Ascending aorta (tissue), 2 donors: ENCODE data around the gene NTM. TPM values are rescaled to one million over a fixed set of nuclear protein-coding genes. Genes with fewer than 3 reads are reported as not detected.

Experiments used
- DNase-seq, 2 donors: peaks; one replicate each; pipeline ENCODE4 v3.0.0-alpha.2; 2019; ENCODE audit warnings: low spot score in 2 of 2
- H3K27ac ChIP-seq, 2 donors: fragments of 200-600 bp; sonication (generic); one replicate each; pipeline ENCODE4 v1.5.1; 2016 to 2017; ENCODE audit warnings: mild to moderate bottlenecking in 1 of 2
- H3K27me3 ChIP-seq: fragments of 200-600 bp; sonication (generic); one replicate; pipeline ENCODE4 v1.5.1; 2017
- H3K36me3 ChIP-seq, 2 donors: fragments of 200-600 bp; sonication (generic); one replicate each; pipeline ENCODE4 v1.5.1; 2016
- H3K4me1 ChIP-seq, 2 donors: fragments of 200-600 bp; sonication (generic); one replicate each; pipeline ENCODE4 v1.5.1; 2016 to 2017; ENCODE audit warnings: mild to moderate bottlenecking in 1 of 2
- H3K4me3 ChIP-seq, 2 donors: fragments of 200-600 bp; sonication (generic); one replicate each; pipeline ENCODE4 v1.5.1; 2016 to 2017; ENCODE audit warnings: mild to moderate bottlenecking in 1 of 2
- H3K9me3 ChIP-seq, 2 donors: fragments of 200-600 bp; sonication (generic); one replicate each; pipeline ENCODE4 v1.5.1; 2016
- intact Hi-C: fragments of 100-400 bp; cut with DNase I; formaldehyde crosslinking; loops from one replicate; pipeline ENCODE4 v1.15.1; 2023
- total RNA-seq: library from RNA; depleted of rRNA; stranded (reverse); fragments of >200 nt; gene quantifications from one replicate; pipeline ENCODE4 v1.1.0, GENCODE V29; 2016
- TF ChIP-seq, protein P1 (sequence below), 3 experiments: fragments of 200-600 bp in 2 of 3; fragments of 450-650 bp in 1 of 3; sonication (generic) in 2 of 3; IDR thresholded peaks; one replicate each; pipeline ENCODE4 v1.5.1; 2016 to 2019; ENCODE audit warnings: antibody characterized with exemption in 3 of 3, mild to moderate bottlenecking in 1 of 3, moderate library complexity in 1 of 3

NTM gene
- total RNA-seq, 1 donor from 2014 or later = not detected

DNA sequence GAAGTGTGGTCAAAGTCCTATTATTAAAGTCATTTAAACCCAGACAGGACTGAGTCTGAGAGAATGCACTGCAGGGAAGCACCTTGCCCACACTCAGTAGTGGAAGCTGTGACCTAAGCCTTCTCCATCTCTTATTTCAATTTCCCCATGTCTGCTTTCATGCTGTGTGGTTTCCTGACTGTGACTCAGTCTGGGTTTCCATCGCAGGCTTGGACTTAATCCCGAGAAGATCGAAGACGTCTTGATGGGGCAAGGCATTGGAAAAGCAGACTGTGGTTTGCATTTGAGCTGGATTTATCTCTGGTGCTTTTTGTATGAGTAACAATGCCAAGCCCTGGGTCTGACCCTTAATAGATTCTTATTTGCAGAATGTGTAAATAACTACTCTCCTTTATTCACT lies 238.9 kb downstream of the NTM start:
- H3K9me3 ChIP-seq = no peaks in the 10 kb centered on the region
- H3K4me3 ChIP-seq = no peak overlapping the region
- intact Hi-C loops = no loop called here
- H3K4me1 ChIP-seq = no peaks in the 10 kb centered on the region
- DNase-seq = no peak
- TF ChIP-seq, protein P1, sequence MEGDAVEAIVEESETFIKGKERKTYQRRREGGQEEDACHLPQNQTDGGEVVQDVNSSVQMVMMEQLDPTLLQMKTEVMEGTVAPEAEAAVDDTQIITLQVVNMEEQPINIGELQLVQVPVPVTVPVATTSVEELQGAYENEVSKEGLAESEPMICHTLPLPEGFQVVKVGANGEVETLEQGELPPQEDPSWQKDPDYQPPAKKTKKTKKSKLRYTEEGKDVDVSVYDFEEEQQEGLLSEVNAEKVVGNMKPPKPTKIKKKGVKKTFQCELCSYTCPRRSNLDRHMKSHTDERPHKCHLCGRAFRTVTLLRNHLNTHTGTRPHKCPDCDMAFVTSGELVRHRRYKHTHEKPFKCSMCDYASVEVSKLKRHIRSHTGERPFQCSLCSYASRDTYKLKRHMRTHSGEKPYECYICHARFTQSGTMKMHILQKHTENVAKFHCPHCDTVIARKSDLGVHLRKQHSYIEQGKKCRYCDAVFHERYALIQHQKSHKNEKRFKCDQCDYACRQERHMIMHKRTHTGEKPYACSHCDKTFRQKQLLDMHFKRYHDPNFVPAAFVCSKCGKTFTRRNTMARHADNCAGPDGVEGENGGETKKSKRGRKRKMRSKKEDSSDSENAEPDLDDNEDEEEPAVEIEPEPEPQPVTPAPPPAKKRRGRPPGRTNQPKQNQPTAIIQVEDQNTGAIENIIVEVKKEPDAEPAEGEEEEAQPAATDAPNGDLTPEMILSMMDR (IDR thresholded peaks at IDR 0.05) = no peak
- no peaks in the 10 kb centered on the region for H3K36me3 ChIP-seq
- no peak overlapping the region for H3K27ac ChIP-seq
- no peaks in the 10 kb centered on the region for H3K27me3 ChIP-seq

- Histone ChIP-seq H3K9me3 (no peaks in the 10 kb centered on the region), H3K27me3 (no peaks in the 10 kb centered on the region), H3K27ac (no peak overlapping the region), H3K4me1 (no peaks in the 10 kb centered on the region), H3K36me3 (no peaks in the 10 kb centered on the region), H3K4me3 (no peak overlapping the region)
- intact Hi-C loops = no loop called here
- TF ChIP-seq, protein P1 (IDR thresholded peaks at IDR 0.05) = no peak
- DNase-seq = no peak
Measured at GRCh38 chr11:131609921-131610320, 239.5 kb downstream of the NTM start.

DNA sequence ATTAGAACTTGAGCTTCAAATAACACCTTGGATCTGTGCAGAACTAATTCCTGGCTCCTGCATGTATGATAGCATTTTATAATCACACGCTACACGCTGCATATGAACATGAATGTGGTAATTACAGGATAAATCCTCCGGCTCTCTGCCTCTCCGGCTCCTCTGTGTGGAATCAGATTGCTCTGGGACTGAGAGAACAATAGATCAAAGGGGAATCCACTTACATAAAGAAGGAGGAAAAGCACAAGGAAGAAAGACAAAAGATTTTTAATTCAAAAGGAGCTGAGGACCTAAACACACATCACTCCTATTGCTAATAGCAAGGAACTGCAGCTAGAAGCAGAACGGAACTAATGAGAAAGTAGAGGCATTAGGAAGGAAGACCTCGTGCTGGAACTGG lies 240.9 kb downstream of the NTM start:
- no peaks in the 10 kb centered on the region for H3K36me3 ChIP-seq
- TF ChIP-seq, protein P1 (IDR thresholded peaks at IDR 0.05) = no peak
- H3K27me3 ChIP-seq = no peaks in the 10 kb centered on the region
- intact Hi-C loops = no loop called here
- H3K4me1 ChIP-seq = no peaks in the 10 kb centered on the region
- DNase-seq = no peak
- no peak overlapping the region for H3K4me3 ChIP-seq
- no peak overlapping the region for H3K27ac ChIP-seq
- H3K9me3 ChIP-seq = no peaks in the 10 kb centered on the region

DNA sequence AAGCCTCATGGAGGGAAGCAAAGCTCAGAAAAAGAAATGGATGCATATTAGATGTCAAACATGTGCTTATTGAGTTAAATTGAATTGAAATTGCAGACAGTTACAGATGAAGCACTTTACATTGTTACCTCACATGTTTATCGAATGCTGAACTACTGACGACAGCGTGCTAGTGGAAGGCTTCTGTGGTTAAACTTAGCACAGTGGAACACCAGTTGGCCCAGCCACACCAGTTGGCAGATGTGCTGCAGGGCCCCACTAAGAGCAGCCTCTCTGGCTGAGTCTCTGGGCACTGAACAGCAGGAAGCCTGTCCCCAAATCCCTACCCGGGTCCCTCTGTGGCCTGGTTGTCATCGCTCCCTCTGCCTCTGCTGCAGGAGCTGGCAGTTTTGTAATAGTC lies 242.1 kb downstream of the NTM start:
- Histone ChIP-seq H3K9me3 (no peaks in the 10 kb centered on the region), H3K27me3 (no peaks in the 10 kb centered on the region), H3K36me3 (no peaks in the 10 kb centered on the region), H3K4me3 (no peak overlapping the region), H3K4me1 (no peaks in the 10 kb centered on the region), H3K27ac (no peak overlapping the region)
- TF ChIP-seq, protein P1 (IDR thresholded peaks at IDR 0.05) = no peak
- intact Hi-C loops = no loop called here
- DNase-seq = no peak

- no peak overlapping the region for H3K4me3 ChIP-seq
- no peaks in the 10 kb centered on the region for H3K27me3 ChIP-seq
- no peaks in the 10 kb centered on the region for H3K4me1 ChIP-seq
- H3K36me3 ChIP-seq = no peaks in the 10 kb centered on the region
- no peak for DNase-seq
- intact Hi-C loops = no loop called here
- H3K27ac ChIP-seq = no peak overlapping the region
- TF ChIP-seq, protein P1 (IDR thresholded peaks at IDR 0.05) = no peak
- H3K9me3 ChIP-seq = no peaks in the 10 kb centered on the region
Measured at GRCh38 chr11:131614631-131615030, 244.2 kb downstream of the NTM start.

DNA sequence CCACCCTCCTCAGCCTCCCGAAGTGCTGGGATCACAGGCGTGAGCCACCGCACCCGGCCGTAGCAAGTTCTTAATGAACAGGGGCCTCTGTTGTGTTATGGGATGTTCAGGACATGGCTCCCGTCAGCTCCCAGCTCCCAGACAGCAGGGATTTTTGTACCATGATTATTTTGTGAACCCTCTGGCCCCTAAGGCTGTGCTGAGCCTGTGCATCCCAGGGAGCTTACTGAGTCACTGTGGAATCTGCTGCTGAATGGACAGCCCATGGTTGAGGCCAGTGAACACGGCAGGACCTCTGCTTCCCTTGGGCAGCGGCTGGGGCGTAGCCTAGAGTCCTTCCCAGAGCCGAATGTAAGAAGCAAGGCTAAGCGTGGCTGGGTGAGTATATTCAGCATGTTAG lies 245.2 kb downstream of the NTM start:
- Histone ChIP-seq H3K4me3 (no peak overlapping the region), H3K36me3 (no peaks in the 10 kb centered on the region), H3K27ac (no peak overlapping the region), H3K27me3 (no peaks in the 10 kb centered on the region), H3K4me1 (no peaks in the 10 kb centered on the region), H3K9me3 (no peaks in the 10 kb centered on the region)
- no peak for DNase-seq
- TF ChIP-seq, protein P1 (IDR thresholded peaks at IDR 0.05) = no peak
- intact Hi-C loops = no loop called here
